ENCODE data around the gene DPM1.

DNA sequence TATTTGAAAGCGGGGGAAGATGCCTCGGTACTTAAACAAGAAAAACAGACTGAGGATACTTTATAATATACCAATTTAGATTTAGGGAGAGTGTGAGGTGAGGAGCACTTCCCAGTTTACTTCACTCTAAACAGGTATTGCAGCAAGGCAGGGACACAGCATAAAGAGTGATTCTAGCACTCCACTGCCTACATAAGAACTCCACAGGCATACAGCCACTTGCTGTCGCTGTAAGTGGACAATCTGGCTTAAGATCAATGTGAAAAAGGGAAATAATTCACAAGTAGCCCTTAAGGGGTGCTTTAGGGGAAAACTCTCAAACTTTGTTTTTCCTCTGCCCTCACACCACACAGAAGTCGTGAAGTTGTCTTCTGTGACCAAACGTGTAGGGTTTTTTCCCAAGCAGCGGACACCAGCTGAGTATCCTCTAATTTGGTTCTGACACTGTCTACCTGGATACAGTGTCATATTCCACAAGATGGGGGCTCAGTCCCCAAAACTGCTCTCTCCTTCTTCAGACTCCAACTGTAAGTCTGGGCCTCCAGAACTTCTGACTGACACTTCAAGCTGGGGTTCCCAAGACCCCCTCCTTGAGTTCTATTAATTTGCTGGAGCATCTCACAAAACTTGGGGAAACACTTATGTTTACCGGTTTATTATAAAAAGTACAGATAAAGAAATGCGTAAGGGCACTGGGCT is 36.4 kb downstream of the DPM1 start:
- no peak for TF ChIP-seq CTCF (IDR thresholded peaks at IDR 0.05; ENCODE audit: extremely low read depth in 1 of 2, insufficient read depth in 1 of 2, low read depth in 1 of 2, low read length in 2 of 2)
- no peak for TF ChIP-seq EZH2 (IDR thresholded peaks at IDR 0.05; ENCODE audit: borderline replicate concordance, low read depth, low read length, severe bottlenecking)
- no peak for TF ChIP-seq POLR2A (IDR thresholded peaks at IDR 0.05; ENCODE audit: low read depth, low read length)
- TF ChIP-seq, protein P1, sequence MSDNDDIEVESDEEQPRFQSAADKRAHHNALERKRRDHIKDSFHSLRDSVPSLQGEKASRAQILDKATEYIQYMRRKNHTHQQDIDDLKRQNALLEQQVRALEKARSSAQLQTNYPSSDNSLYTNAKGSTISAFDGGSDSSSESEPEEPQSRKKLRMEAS (IDR thresholded peaks at IDR 0.05; ENCODE audit: insufficient read depth, insufficient read length) = no peak
- no peak for TF ChIP-seq POLR2AphosphoS5 (IDR thresholded peaks at IDR 0.05; ENCODE audit: insufficient read depth, low read depth, low read length)
- no peak for TF ChIP-seq MYC (IDR thresholded peaks at IDR 0.05; ENCODE audit: low read depth, low read length)
